ENCODE measurements around the gene ITGB5. TPM values are rescaled to one million over a fixed set of nuclear protein-coding genes. Genes with fewer than 3 reads are reported as not detected.

ITGB5 gene, protein sequence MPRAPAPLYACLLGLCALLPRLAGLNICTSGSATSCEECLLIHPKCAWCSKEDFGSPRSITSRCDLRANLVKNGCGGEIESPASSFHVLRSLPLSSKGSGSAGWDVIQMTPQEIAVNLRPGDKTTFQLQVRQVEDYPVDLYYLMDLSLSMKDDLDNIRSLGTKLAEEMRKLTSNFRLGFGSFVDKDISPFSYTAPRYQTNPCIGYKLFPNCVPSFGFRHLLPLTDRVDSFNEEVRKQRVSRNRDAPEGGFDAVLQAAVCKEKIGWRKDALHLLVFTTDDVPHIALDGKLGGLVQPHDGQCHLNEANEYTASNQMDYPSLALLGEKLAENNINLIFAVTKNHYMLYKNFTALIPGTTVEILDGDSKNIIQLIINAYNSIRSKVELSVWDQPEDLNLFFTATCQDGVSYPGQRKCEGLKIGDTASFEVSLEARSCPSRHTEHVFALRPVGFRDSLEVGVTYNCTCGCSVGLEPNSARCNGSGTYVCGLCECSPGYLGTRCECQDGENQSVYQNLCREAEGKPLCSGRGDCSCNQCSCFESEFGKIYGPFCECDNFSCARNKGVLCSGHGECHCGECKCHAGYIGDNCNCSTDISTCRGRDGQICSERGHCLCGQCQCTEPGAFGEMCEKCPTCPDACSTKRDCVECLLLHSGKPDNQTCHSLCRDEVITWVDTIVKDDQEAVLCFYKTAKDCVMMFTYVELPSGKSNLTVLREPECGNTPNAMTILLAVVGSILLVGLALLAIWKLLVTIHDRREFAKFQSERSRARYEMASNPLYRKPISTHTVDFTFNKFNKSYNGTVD
- total RNA-seq: 298 and 307 TPM in 2 replicates

DNA sequence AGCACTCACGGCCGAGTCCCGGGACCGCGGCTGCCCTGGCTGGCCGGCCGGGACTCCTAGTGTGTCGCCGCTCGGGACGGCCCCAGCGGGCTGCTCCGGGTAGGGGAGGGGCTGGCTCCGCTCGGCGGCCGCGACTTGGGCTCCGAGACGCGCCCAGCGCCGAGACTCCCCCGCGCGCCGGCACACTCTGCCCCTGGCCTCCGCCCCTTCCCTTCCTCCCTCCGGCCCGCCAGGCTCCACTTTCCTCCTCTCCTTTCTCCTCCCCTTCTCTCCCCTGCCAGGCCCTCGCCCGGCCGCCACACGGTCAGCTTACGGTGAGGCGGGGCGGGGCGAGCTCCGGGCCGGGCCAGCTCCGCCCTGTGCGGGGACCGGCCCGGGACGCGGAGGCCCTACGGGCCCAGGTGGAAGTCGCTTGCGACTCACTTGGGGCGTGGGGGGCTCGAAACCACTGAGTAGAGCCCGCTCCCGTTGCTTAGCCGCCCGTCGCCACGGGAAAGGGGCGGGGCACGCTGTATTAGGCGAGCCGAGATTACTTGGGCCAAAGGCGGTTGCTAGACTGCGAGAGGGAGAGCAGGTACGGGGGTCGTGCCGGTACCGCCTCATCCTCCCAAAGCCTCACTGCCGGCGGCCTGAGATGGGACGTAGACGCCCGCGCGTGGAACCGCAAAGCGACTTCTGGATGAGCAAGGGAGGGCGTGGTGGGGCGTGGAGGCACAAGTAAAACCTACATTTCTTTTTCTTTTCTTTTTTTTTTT is at the start of gene ITGB5:
Gene ITGB5, minus strand, starts transcription at position 189 of the 755 bp plus-strand sequence. CDS start 365 bp downstream, outside the sequence.

GRCh38 chr3:124934577-124934976 is 47.4 kb upstream of the ITGB5 start, which contains the start of gene MUC13:
TSS of gene MUC13 (minus strand) at chr3:124934751. CDS start at chr3:124934712, 39 bp downstream.

DNA sequence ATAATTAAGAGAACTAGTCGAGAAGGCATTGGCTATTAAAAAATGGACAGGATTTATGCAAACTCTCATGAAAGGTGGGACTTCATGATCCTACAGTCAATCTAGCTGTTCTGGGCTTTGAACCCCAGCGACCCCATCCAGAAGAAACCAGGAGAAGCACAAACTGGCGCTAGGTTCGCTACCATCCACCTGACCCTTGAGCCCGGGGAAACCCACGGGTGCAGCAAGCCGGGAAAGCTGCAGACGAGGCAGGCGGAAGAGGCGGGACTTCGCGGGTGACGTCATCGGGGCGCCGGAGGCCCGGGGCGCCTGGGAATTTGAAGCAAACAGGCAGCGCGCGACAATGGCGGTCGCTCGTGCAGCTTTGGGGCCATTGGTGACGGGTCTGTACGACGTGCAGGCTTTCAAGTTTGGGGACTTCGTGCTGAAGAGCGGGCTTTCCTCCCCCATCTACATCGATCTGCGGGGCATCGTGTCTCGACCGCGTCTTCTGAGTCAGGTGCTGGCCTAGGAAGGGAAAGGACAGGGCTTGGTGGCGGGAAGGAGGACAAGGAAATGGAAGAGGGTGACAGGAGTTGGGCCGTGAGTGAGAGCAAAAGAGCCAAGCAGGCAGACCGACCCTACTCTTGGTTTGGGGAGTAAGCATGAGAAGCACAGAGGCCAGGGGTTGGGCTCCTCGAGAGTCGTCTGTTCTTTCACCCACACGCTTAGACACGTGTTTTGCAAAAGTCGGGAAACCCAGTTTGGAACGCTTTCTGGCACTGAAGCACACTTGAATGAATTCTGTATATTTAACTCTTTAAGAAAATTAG is 156.8 kb downstream of the ITGB5 start, which contains the start of gene UMPS:
Gene UMPS, plus strand, starts transcription at position 324 of the 812 bp plus-strand sequence. Its CDS starts 20 bp downstream, at position 344.

Other genes with a start within 250 kb of the ITGB5 start
- gene UMPS, start 156.9 kb downstream of the ITGB5 start, total RNA-seq: 19.8 and 26.8 TPM in 2 replicates
- gene MUC13, start 47.4 kb upstream of the ITGB5 start, total RNA-seq: not detected in 2 replicates
- 63.4 and 92.9 TPM in 2 replicates for gene HEG1, start 168.6 kb upstream of the ITGB5 start, total RNA-seq